Caco-2 (cell line): ENCODE data around the gene UCMA. TPM values are rescaled to one million over a fixed set of nuclear protein-coding genes. Genes with fewer than 3 reads are reported as not detected.

Experiments used
- BruUV-seq: library from RNA; stranded (reverse); fragments of 400-500 nt; replicated peaks from 2 replicates; lab custom pipeline; 2021; lab: Mats Ljungman, UMichigan
- CTCF ChIA-PET: fragments of 300-600 bp; sonication (Branson Sonifier 250); formaldehyde crosslinking; loops from one replicate; lab custom pipeline; 2022; ENCODE audit warnings: antibody characterized with exemption; lab: Charles Lee
- POLR2A ChIA-PET: fragments of 300-600 bp; sonication (Branson Sonifier 250); formaldehyde crosslinking; loops from one replicate; lab custom pipeline; 2022; ENCODE audit warnings: antibody characterized with exemption; lab: Charles Lee
- DNase-seq, 2 experiments: peaks; one replicate each; pipeline versions ENCODE4 v3.0.0 to v3.0.0-alpha.2; 2020 to 2022
- H3K27me3 ChIP-seq: replicated peaks from 2 replicates; pipeline ENCODE4 v1.6.0; 2011; ENCODE audit warnings: low read length; ENCODE audit not compliant: control insufficient read depth, insufficient read depth
- H3K36me3 ChIP-seq: 2 replicates; pipeline ENCODE4 v1.5.1; 2011; ENCODE audit warnings: low read length; ENCODE audit not compliant: control insufficient read depth, insufficient read depth
- H3K4me1 ChIP-seq: fragments of 250-450 bp; sonication (Bioruptor Pico); 2 replicates; pipeline ENCODE4 v1.5.1; 2020; ENCODE audit warnings: mild to moderate bottlenecking
- H3K4me3 ChIP-seq: 2 replicates; pipeline ENCODE4 v1.5.1; 2011; ENCODE audit warnings: low read depth, mild to moderate bottlenecking, control low read depth, low read length
- H3K9me3 ChIP-seq: fragments of 250-450 bp; sonication (Bioruptor Pico); 2 replicates; pipeline ENCODE4 v1.5.1; 2020; ENCODE audit warnings: mild to moderate bottlenecking, moderate library complexity
- H3K27ac Mint-ChIP-seq: one replicate; pipeline ENCODE4 v1.8.0; 2022; ENCODE audit warnings: mixed read lengths; ENCODE audit not compliant: unreplicated experiment
- H3K27me3 Mint-ChIP-seq: one replicate; pipeline ENCODE4 v1.8.0; 2022; ENCODE audit warnings: mixed read lengths; ENCODE audit not compliant: insufficient read depth, unreplicated experiment
- H3K36me3 Mint-ChIP-seq: one replicate; pipeline ENCODE4 v1.8.0; 2022; ENCODE audit warnings: mild to moderate bottlenecking, mixed read lengths; ENCODE audit not compliant: insufficient read depth, unreplicated experiment
- H3K4me1 Mint-ChIP-seq: one replicate; pipeline ENCODE4 v1.8.0; 2022; ENCODE audit warnings: low read depth, mixed read lengths; ENCODE audit not compliant: unreplicated experiment
- H3K4me3 Mint-ChIP-seq: one replicate; pipeline ENCODE4 v1.8.0; 2022; ENCODE audit warnings: mild to moderate bottlenecking, moderate library complexity, mixed read lengths; ENCODE audit not compliant: unreplicated experiment
- H3K9me3 Mint-ChIP-seq: one replicate; pipeline ENCODE4 v1.8.0; 2022; ENCODE audit warnings: mixed read lengths; ENCODE audit not compliant: unreplicated experiment
- CTCF ChIP-seq, 2 experiments: fragments of 200-600 bp in 1 of 2; IDR thresholded peaks; 1 replicate in 1 of 2; 2 replicates in 1 of 2; pipeline versions ENCODE4 v1.5.1 to v1.8.0; 2011 to 2022; ENCODE audit warnings: antibody characterized with exemption in 1 of 2, control low read depth in 1 of 2, inconsistent platforms in 1 of 2, low read depth in 1 of 2, low read length in 1 of 2, mild to moderate bottlenecking in 1 of 2, moderate library complexity in 1 of 2; ENCODE audit not compliant: insufficient read depth in 1 of 2, severe bottlenecking in 1 of 2, unreplicated experiment in 1 of 2
- intact Hi-C: fragments of 100-400 bp; cut with micrococcal nuclease; formaldehyde crosslinking; loops from one replicate; pipeline ENCODE4 v1.10.0; 2022; ENCODE audit not compliant: unreplicated experiment
- total RNA-seq: library from RNA; stranded (reverse); gene quantifications from 2 replicates; pipeline ENCODE4 v1.2.3, GENCODE V29; 2022

The UCMA gene
- total RNA-seq, 1 experiment from 2014 or later, result not detected

GRCh38 chr10:13193637-13194036 is 40.5 kb downstream of the UCMA start:
- Mint-ChIP-seq H3K4me3 (no peak overlapping the region), H3K9me3 (no peaks in the 10 kb centered on the region), H3K27me3 (no peaks in the 10 kb centered on the region), H3K4me1 (no peaks in the 10 kb centered on the region), H3K27ac (no peak overlapping the region), H3K36me3 (peaks cover 74% of the 10 kb centered on the region)
- DNase-seq, result no peak
- Histone ChIP-seq H3K27me3 (no peaks in the 10 kb centered on the region), H3K4me1 (no peaks in the 10 kb centered on the region), H3K4me3 (no peak overlapping the region), H3K9me3 (no peaks in the 10 kb centered on the region), H3K36me3 (peaks cover 4% of the 10 kb centered on the region)
- no TSS peak for BruUV-seq
- TF ChIP-seq CTCF (IDR thresholded peaks at IDR 0.05; ENCODE audit: insufficient read depth in 1 of 2, low read depth in 1 of 2, low read length in 1 of 2, severe bottlenecking in 1 of 2, unreplicated experiment in 1 of 2), result no peak
- ChIA-PET POLR2A (no interaction called here), CTCF (no interaction called here)
- intact Hi-C loops, result no loop called here

GRCh38 chr10:13191362-13191761 is 42.8 kb downstream of the UCMA start:
- H3K27me3 ChIP-seq, result no peaks in the 10 kb centered on the region
- Mint-ChIP-seq H3K27ac (no peak overlapping the region), H3K36me3 (peaks cover 77% of the 10 kb centered on the region), H3K4me1 (no peaks in the 10 kb centered on the region), H3K4me3 (no peak overlapping the region), H3K9me3 (no peaks in the 10 kb centered on the region), H3K27me3 (no peaks in the 10 kb centered on the region)
- ChIA-PET POLR2A (no interaction called here), CTCF (no interaction called here)
- intact Hi-C loops, result no loop called here
- no TSS peak for BruUV-seq
- no peaks in the 10 kb centered on the region for H3K9me3 ChIP-seq
- no peak for DNase-seq
- peaks cover 4% of the 10 kb centered on the region for H3K36me3 ChIP-seq
- H3K4me1 ChIP-seq, result no peaks in the 10 kb centered on the region
- H3K4me3 ChIP-seq, result no peak overlapping the region
- no peak for TF ChIP-seq CTCF (IDR thresholded peaks at IDR 0.05; ENCODE audit: insufficient read depth in 1 of 2, low read depth in 1 of 2, low read length in 1 of 2, severe bottlenecking in 1 of 2, unreplicated experiment in 1 of 2)

GRCh38 chr10:13190816-13191215 is 43.4 kb downstream of the UCMA start:
- no peak for DNase-seq
- H3K4me1 ChIP-seq, result no peaks in the 10 kb centered on the region
- Mint-ChIP-seq H3K4me3 (no peak overlapping the region), H3K27me3 (no peaks in the 10 kb centered on the region), H3K27ac (no peak overlapping the region), H3K9me3 (no peaks in the 10 kb centered on the region), H3K36me3 (peaks cover 78% of the 10 kb centered on the region), H3K4me1 (no peaks in the 10 kb centered on the region)
- ChIA-PET POLR2A (no interaction called here), CTCF (no interaction called here)
- H3K9me3 ChIP-seq, result no peaks in the 10 kb centered on the region
- H3K27me3 ChIP-seq, result no peaks in the 10 kb centered on the region
- BruUV-seq, result no TSS peak
- intact Hi-C loops, result no loop called here
- TF ChIP-seq CTCF (IDR thresholded peaks at IDR 0.05; ENCODE audit: insufficient read depth in 1 of 2, low read depth in 1 of 2, low read length in 1 of 2, severe bottlenecking in 1 of 2, unreplicated experiment in 1 of 2), result no peak
- no peak overlapping the region for H3K4me3 ChIP-seq
- peaks cover 4% of the 10 kb centered on the region for H3K36me3 ChIP-seq
